GM20000 (cell line): ENCODE measurements around the gene SLC6A8.

Experiments
- DNase-seq: peaks from one replicate; pipeline ENCODE4 v3.0.0; 2012; ENCODE audit warnings: low spot score
- CTCF ChIP-seq: IDR thresholded peaks from 2 replicates; pipeline ENCODE4 v1.5.1; 2012; ENCODE audit warnings: mild to moderate bottlenecking, control low read depth; ENCODE audit errors: extremely low read depth, missing control alignments

SLC6A8 gene

GRCh38 chrX:153733651-153734240 is 46.0 kb downstream of the SLC6A8 start:
- no peak for TF ChIP-seq CTCF
- DNase-seq, result no peak

- no peak for TF ChIP-seq CTCF
- no peak for DNase-seq
Observed at GRCh38 chrX:153734871-153735270, 47.1 kb downstream of the SLC6A8 start.

GRCh38 chrX:153735274-153735673 is 47.5 kb downstream of the SLC6A8 start:
- no peak for TF ChIP-seq CTCF
- no peak for DNase-seq

- TF ChIP-seq CTCF, result no peak
- no peak for DNase-seq
Observed at GRCh38 chrX:153736071-153736820, 48.5 kb downstream of the SLC6A8 start.

- no peak for DNase-seq
- TF ChIP-seq CTCF, result no peak
Observed at GRCh38 chrX:153736871-153737441, 49.2 kb downstream of the SLC6A8 start.

- no peak for TF ChIP-seq CTCF
- no peak for DNase-seq
Observed at GRCh38 chrX:153738056-153738605, 50.4 kb downstream of the SLC6A8 start.
